Right hindlimb (tissue), 1 donor: ENCODE measurements around the gene MAST2.
"Not testable (repeated sequence)": the region's sequence is repeated elsewhere in the genome, so short reads cannot be mapped to it uniquely, and the experiment has no call there.

Experiments
- DNase-seq: peaks from one replicate; pipeline ENCODE4 v3.0.0-alpha.2; 2018

Gene MAST2

DNA sequence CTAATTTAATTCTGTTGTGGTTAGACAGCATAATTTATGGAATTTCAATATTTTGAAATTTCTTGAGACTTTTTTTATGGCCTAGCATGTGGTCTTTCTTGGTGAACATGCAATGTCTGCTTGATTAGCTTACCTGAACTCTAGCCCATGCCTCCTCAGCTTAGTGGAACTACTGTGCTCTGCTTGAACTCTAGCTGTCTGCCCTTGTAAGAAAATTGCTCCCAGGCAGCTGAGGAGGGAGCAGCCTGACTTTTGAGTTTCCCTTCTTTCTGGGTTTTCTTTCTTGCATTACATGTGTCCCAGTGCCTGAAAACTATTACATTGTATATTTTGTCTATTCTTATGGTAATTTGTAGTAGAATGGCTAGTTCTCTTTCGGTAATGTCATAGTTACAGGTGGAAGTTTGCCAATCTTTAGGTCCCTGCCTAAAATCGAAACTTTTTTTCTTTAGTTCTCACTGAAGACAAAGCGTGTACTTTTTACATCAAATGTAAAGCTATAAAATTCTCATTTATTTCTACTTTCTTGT lies 105.3 kb downstream of the MAST2 start:
- DNase-seq: no peak

DNA sequence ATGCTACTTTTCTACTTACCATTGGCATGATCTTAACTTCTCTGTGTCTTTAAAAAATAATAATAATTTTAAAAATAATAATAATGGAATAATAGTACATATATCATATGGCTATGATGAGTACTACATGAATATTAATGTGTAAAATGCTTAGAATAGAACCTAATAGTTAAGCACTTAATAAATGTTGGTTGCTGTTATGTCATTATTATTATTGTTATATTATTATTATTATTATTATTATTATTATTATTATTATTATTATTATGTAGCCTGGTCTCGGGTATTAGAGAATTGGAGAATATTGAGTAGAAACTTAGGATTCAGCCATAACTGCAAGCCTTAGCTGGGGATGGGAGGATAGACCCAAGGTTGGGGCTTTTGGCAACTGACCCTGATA lies 108.2 kb downstream of the MAST2 start:
- DNase-seq: no peak

DNA sequence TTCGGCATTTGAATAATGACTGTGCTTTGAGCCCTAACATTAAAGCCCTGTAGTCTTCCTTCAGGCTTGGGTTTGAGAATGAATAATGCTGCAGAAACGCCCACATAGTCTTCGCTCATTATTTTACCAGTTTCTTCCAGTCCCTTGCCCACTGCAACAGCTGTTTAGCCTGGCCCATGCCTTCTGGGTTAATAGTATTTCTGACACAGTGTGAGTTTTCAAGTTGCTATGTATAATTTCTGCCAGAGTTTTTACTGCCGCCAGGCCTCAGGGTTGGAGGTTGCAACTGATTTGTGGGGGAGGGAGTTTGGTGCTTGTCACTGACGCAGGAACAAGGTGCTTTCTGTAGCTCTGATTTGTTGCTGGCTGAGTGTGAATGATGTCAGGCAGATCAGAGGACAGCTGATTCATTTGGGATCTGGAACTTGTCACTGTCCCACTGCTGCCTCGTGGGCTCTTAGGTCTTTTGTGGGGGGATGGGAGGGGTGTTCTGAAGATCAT lies 109.8 kb downstream of the MAST2 start:
- peak; percentile 59 for DNase-seq

DNA sequence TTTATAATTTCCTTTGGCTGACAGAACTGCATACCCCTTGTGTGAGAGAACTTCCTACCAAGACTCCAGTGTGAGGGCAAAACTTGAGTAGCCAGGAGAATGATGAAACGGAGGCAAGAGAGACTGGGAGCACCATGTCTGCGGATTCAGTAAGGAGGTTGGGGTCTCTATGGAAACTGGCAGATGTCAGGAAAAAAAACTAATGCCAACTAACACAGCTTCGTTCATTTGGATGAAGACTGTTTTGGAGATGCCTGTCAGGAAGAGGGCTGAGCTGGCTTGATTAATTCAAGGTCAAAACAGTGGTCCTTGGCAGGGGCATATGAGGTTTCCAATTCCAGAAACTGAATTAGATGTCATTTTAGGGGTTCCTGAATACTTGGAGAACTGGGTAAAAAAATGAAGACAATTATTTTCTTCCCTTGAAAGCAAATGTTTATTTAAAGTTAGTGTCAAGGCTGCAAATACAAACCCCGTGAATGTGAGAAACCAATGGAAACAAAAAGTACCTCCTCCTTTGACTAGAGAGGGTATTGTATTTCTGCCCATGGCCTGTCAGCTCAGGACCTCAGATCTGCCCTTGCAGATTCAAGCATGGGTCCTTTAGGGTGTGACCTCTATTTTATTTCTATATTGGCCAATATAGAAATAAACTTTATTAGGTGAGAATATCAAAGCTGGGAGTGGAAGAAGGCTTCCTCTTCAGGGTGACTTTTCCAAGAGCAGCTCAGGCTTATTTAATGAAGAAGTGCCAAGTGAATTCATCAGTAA lies 110.5 kb downstream of the MAST2 start:
- no peak for DNase-seq

DNA sequence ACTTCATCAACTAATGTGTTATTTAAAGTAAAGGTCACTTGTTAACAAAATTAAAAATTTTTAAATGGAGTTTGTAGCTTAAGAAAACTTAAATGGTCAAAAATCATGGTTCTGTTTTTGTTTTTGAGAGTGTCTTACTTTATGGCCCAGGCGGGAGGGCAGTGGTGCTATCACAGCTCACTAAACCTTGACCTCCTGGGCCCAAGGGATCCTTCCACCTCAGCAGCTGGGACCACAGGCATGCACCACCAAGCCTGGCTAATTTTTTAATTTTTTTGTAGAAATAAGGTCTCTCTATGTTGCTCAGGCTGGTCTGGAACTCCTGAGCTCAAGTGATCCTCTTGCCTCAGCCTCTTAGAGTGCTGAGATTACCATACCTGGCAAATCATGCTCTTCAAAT lies 111.4 kb downstream of the MAST2 start:
- no peak for DNase-seq

DNA sequence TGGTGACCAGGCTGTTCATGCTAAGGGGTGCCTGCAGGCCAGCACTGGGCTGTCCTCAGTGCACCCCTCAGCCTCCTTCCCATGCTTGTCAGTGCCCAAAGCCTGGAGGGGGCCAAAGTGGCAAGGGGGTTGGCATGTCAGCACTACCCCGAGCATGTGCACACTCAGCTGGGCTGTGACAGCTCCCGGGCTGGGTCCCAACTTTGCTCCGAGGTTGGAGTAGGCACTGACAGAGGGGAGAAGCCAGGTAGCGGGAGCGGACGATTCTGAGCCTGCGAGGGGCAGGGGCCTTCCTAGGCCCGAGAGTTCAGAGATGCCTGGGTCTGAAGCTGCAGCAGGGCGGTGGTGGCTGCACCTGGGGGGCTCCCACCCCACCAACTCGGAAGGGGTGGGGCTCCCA lies 119.0 kb downstream of the MAST2 start:
- DNase-seq: no peak

DNA sequence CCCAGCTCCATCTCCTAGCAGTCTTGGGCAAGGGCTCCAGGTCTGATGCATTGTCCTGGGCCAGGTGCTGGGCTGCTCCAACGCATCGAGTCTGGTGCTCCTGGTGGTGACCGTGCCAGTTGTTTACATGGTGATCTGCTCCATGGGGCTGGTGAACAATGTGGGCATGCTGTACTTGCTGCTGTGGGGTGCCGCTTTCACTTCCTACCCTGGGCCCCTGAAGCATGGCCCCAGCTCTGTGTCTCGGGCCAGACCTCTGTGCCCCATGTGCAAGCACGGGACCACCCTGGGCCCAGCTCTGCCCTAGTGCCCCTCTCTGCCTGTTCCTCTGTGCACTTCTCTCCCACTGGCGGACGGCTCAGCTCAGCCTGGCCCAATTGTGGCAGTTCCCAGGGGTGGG lies 119.4 kb downstream of the MAST2 start:
- DNase-seq: no peak

DNA sequence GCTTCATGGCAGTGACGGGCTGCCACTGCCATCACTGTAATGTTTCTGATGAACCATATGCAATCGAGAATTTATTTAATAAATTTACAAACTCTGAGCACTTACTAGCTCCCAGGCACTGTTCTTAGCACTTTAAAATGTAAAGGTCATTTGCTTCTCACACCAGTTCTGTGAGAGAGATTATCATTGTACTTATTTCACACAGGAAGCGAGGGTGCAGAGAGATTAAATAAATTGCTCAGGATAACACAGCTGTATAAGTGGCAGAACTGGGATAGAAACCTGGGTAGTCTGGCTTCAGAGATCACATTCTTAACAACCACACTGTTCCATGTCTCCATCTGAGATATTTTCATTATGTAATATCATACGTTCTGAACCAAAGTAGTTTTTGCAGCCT lies 119.9 kb downstream of the MAST2 start:
- DNase-seq: no peak

DNA sequence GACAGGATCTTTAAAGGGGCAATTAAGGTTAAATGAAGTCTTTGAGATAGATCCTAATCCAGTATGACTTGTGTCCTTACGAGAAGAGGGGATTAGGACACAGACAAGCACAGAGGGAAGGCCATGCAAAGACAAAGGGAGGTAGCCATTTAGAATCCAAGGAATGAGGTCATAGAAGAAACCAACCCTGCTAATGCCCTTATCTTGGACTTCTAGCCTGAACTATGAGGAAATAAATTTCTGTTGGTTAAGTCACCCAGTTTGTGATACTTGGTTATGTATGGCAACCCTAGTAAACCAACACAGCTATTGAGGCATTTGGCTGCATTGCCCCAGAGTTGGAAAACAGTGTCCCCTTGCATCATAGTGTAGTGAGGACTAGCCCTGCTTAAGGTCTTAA lies 121.3 kb downstream of the MAST2 start:
- no peak for DNase-seq

DNA sequence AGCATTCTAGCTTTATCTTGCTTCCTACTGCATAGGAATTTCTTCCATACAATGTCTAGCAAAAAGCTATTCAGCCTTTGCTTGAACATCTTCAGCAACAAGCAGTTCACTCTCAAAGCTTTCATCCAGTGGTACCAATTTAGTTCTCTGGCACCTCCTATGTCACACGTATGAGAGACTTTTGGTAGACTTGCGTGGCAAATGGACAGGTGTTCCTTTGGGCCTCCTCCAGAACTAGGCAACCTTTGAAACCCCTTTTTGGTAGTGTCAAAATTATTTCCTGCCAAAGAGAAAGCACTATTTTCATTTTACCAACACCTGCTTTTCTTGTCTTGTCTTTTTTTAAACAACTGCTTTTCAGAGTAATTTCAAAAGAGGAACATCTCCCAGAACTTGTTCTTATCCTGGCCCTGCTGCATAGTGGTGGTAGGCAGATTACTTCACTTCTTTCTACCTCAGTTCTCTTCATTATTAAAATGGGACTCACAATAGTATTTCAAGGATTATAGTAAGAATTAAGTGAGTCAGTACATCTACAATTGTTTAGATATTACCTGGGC lies 122.4 kb downstream of the MAST2 start:
- no peak for DNase-seq

DNA sequence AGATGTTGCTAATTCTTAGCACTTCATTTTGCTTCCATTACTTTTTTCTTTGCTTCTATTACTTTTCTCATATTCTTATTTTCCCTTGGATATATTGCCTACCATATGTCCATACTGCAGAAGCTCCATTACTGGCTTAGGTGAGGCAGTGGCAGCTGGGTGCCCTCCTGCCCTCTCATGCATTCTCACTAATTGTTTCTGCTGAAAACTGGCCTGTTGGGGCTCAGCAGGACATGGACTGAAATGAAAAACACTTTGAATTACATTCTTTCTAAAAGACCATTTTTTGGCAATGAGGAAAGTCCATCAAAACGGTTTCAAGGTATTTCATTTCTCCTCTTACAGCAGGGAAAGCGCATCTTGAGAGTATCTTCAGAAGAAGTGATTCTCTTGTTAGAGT lies 122.9 kb downstream of the MAST2 start:
- DNase-seq: no peak

DNA sequence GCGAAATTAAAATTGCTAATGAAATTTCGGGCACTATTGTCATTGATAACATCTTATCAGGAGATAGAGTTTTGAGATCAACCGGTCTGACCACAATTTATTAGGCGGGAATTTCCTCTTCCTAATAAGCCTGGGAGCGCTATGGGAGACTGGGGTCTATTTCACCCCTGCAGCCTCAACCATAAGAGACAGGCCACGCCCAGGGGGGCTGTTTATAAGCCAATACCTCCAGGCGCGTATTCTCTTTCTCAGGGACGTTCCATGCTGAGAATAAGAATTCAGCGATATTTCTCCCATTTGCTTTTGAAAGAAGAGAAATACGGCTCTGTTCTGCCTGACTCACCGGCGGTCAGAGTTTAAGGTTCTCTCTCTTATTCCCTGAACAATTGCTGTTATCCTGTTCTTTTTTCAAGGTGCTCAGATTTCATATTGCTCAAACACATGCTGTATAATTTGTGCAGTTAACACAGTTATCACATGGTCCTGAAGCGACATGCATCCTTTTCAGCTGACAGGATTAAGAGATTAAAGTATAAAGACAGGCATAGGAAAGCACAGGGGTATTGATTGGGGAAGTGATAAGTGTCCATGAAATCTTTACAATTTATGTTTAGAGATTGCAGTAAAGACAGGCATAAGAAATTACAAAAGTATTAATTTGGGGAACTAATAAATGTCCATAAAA lies 124.0 kb downstream of the MAST2 start:
- not testable (repeated sequence) for DNase-seq

DNA sequence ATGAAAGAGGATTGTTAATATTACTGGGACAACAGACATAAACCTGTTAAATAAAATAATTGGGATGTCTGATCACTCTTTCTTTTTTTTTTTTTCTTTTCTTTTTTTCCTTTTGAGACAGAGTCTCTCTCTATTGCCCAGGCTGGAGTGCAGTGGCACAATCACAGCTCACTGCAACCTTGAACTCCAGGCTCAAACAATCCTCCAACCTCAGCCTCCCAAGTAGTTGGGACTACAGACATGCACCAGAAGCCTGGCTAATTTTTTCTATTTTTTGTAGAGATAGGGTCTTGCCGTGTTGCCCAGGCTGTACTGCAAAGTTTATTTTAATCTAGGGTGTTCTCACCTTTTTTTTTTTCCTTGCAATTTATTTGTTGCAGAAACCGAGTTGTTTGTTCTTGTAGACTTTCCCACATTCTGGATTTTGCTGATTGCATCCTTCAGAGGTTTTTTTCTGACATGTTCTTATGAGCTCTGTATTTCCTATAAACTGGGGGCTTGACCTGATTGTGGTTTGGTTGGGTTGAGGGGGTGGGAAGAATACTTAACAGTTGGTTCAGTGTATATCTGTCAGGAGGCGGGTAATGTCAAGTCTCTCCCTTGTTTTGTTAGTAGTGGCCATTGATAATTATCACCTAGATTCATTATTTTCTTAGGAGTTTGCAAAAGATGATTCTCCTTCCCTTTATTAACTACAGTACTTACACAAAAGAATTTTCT lies 125.2 kb downstream of the MAST2 start:
- DNase-seq: no peak

DNA sequence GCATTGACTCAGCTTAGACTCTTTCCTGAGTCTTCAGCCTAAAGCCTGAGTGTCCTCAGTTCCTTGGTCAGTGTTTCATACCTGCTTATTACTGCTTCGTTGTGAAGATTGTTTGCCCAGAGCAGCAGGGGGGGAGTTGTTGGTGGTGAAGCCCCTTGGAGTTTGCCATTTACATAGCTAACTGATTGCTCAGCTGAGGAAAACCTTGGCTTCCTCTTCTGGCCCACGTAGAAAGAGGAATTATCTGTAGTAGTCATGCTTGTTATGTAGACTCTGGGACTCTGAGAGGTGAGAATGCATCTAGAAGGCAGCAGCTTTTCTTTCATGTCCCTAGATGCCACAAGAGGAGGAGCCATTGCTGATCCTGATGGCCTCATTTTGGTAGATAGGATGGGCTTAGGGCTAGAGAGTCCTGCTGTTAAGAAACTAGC lies 125.9 kb downstream of the MAST2 start:
- DNase-seq: no peak

DNA sequence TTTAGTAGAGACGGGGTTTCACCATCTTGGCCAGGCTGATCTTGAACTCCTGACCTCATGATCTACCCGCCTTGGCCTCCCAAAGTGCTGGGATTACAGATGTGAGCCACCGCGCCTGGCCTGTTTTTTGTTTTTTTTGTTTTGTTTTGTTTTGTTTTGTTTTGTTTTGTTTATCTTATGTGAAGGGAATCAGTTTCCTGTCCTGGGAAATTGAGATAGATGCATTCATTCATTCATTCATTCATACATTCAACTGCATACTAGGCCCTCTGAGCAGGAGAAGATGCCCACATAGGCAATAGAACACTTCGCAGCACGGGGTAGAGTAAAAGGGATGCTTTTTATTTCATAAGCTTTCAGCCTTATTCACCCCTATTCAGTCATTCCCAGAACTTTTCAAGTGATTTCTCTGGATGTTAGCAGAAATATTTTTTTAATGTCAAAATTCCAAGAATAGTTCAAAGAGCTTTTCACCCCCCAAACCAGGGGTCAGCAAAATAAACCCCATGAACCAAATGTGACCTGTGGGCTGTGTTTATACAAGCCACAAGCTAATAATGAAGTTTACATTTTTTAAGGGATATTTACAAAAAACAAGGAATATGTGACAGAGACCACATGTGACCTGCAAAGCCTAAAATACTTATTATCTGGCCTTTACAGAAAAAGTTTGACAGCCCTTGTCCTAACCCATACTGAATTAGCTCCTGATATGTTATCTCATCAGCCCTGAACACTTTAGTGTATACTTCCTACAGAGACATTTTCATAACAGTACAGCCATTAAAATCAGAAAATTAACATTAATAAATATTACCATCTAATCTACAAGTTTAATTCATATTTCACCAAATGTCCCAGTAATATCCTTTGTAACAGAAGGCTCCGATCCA lies 127.1 kb downstream of the MAST2 start:
- no peak for DNase-seq

DNA sequence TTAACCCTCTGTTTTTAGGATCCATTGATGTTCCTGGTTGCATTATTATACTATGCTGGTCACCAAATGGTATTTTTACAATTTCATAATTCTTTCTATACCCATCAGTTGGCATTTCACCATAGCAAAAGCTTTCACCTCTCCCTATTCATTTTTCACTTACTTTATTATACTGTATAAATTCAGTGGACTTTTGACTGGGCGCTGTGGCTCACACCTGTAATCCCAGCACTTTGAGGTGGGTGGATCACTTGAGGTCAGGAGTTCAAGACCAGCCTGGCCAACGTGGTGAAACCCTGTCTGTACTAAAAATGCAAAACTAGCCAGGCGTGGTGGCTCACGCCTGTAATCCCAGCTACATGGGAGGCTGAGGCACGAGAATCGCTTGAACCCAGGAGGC lies 128.8 kb downstream of the MAST2 start:
- not testable (repeated sequence) for DNase-seq

DNA sequence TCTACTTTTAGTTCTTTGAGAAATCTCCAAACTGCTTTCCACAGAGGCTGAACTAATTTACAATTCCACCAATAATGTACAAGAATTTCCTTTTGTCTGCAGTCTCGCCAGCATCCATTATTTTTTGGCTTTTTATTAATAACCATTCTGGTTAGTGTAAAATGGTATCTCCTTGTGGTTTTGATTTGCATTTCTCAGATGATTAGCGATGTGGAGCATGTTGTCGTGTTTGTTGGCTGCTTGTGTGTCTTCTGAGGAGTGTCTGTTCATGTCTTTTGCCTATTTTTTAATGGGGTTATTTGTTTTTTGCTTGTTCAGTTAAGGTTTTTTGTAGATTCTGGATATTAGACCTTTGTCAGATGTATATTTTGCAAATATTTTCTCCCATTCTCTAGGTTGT lies 131.5 kb downstream of the MAST2 start:
- no peak for DNase-seq

DNA sequence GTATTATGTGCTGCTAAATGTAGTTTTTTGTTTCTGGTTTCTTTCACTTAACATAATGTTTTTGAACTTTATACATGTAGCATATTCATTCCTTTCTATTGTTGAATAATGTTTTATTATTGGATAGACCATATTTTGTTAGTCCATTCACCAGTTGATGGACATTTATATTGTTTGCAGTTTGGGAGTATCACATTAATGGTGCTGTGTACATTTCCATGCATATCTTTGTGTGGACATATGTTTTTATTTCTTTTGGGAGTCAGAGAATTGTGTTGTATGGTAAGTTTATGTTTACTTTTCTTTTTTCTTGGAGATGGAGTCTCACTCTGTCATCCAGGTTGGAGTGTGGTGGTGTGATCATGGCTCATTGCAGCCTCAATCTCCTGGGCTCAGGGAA lies 134.6 kb downstream of the MAST2 start:
- no peak for DNase-seq

DNA sequence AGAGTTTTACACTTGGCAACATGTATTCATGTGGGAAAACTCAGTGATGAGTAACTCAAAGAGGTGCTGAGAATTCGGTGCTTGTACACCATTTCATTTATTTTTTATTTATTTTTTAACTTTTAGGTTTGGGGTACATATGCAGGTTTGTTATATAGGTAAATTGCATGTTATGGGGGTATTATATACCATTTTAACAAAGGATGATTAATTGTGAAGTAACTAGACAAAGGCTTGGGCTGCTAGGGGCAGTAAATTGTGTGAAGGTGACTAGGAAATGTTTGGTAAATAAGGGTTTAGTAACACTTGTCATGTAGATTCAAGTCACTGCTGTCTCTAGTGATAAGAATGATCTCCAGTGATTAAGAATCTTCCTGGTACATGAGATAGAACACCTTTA lies 139.0 kb downstream of the MAST2 start:
- no peak for DNase-seq

DNA sequence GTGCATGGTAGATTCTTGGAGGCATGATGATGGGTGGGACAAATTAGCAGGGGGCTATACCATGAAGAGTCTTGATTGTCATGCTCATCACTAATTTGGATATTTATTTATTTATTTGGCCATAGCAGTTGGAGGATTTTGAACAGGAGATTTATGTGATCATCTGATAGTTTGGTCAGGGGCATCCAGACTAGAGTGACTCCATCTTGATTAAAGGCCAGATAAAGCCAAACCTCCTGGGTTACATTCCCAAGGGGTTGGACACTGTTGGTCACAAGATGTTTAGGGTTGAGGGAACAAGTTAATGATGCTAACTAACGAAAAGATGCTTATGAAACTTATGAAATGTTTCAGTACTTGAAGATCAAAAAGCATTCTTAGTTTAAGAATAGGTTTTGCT lies 139.8 kb downstream of the MAST2 start:
- no peak for DNase-seq

DNA sequence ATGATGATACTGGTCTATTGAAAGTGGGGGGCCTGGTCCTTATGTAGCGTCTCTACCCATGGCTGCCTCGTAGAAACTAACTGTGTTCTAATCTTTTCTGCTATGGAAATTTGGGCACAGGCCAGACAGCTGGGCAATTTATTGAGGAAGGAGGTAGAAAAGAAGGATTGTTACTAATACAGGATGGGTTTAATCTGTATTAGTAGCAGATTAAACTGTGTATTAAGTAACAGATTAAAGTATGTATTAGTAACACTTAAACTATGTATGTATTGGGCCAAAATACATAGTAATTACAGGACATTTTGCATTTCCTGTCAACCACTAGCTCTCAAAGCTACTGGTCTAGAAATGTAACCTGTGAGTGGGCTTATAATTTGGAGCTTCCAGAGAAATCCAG lies 142.0 kb downstream of the MAST2 start:
- no peak for DNase-seq

DNA sequence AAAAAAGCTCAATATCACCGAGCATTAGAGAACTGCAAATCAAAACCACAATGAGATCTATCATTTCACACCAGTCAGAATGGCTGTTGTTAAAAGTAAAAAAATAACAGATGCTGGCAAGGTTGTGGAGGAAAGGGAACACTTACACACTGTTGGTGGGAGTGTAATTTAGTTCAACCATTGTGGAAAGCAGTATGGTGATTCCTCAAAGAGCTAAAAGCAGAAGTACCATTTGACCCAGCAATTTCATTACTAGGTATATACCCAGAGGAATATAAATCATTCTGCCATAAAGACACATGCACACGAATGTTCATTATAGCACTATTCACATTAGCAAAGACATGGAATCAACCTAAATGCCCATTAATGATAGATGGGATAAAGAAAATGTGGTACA lies 146.1 kb downstream of the MAST2 start:
- not testable (repeated sequence) for DNase-seq
